Lower lobe of right lung (tissue), 2 donors: ENCODE results near the gene ART3. TPM values are rescaled to one million over a fixed set of nuclear protein-coding genes. Genes with fewer than 3 reads are reported as not detected.

Source experiments
- ATAC-seq, 2 donors: fragments of 200-7000 bp; cut with Tn5 transposase; one replicate each; pipeline ENCODE4 v1.9.1; 2020 to 2022; ENCODE audit warnings: mild to moderate bottlenecking in 2 of 2, moderate library complexity in 2 of 2
- DNase-seq: peaks from one replicate; pipeline ENCODE4 v3.0.0-alpha.2; 2020
- H3K27ac ChIP-seq: fragments of 200-600 bp; one replicate; pipeline ENCODE4 v1.8.0; 2022
- H3K27me3 ChIP-seq: fragments of 200-600 bp; one replicate; pipeline ENCODE4 v1.8.0; 2022; ENCODE audit warnings: low read depth
- H3K36me3 ChIP-seq: fragments of 200-600 bp; one replicate; pipeline ENCODE4 v1.8.0; 2022; ENCODE audit warnings: mild to moderate bottlenecking
- H3K4me1 ChIP-seq: fragments of 200-600 bp; one replicate; pipeline ENCODE4 v1.8.0; 2022
- H3K4me3 ChIP-seq: fragments of 200-600 bp; one replicate; pipeline ENCODE4 v1.8.0; 2022; ENCODE audit warnings: mild to moderate bottlenecking
- H3K9me3 ChIP-seq: fragments of 200-600 bp; one replicate; pipeline ENCODE4 v1.8.0; 2022
- intact Hi-C: fragments of 100-400 bp; cut with DNase I; formaldehyde crosslinking; loops from one replicate; pipeline ENCODE4 v1.11.0; 2022
- total RNA-seq: library from RNA; stranded (reverse); fragmentation: NEBNext Ultra II Directional; extraction: Animal tissue kit (Norgen Biotek cat#: 25700); gene quantifications from one replicate; pipeline ENCODE4 v1.2.1, GENCODE V29; 2021
- TF ChIP-seq, protein P1 (sequence below): fragments of 200-600 bp; IDR thresholded peaks from one replicate; pipeline ENCODE4 v1.8.0; 2022; ENCODE audit warnings: antibody characterized with exemption, mild to moderate bottlenecking
- donor health status: DM: no; HTN: yes; CAD: no; lungs with severe emphysema.

The ART3 gene
- total RNA-seq, 1 donor from 2014 or later: not detected

DNA sequence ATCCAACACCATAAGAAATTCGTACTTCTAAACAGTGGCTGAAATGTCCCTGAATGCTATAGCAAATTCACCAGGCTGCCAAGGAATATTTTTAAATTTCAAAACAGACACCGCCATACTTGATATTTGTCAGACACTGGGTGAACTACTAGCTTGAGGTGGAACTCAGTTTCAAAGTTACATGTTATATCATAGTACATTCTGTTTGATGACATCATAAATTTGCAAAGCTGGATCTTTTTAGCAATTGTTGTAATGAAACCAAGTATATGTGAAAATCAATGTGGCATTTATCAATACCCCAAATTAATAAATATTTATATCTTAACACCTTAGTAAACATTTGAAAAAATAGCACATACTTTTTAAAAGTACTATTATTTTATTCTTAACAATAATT, 14.2 kb downstream of the ART3 start:
- intact Hi-C loops: no loop called here
- TF ChIP-seq, protein P1, sequence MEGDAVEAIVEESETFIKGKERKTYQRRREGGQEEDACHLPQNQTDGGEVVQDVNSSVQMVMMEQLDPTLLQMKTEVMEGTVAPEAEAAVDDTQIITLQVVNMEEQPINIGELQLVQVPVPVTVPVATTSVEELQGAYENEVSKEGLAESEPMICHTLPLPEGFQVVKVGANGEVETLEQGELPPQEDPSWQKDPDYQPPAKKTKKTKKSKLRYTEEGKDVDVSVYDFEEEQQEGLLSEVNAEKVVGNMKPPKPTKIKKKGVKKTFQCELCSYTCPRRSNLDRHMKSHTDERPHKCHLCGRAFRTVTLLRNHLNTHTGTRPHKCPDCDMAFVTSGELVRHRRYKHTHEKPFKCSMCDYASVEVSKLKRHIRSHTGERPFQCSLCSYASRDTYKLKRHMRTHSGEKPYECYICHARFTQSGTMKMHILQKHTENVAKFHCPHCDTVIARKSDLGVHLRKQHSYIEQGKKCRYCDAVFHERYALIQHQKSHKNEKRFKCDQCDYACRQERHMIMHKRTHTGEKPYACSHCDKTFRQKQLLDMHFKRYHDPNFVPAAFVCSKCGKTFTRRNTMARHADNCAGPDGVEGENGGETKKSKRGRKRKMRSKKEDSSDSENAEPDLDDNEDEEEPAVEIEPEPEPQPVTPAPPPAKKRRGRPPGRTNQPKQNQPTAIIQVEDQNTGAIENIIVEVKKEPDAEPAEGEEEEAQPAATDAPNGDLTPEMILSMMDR: no peak
- no peak for ATAC-seq

DNA sequence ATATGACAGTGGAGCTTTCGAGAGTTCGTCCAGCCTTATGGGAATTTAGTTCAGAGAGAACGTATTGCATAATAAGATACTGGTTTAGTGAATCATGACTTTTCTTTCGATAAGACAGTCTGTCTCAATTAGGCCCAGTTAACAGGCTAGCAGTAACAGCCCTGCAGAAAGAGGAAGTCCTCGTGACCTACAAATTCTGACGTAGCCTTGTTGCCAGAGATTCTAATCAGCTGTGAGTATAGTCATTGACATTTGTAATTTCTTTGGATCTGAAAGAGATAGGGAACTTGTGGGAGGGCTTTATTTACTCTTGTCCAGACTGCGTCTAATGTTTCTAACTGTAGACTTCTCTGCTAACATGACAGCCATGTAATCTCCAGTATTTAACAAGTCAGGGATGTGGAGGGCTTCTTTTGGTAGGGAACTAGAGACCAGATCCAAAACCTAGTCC, 15.8 kb downstream of the ART3 start:
- Histone ChIP-seq H3K4me3 (no peak overlapping the region), H3K27me3 (no peaks in the 10 kb centered on the region), H3K4me1 (no peaks in the 10 kb centered on the region), H3K27ac (peak overlapping the region; percentile 51), H3K9me3 (no peaks in the 10 kb centered on the region), H3K36me3 (no peaks in the 10 kb centered on the region)
- peak; percentile 88 to 94 for ATAC-seq
- intact Hi-C loops: no loop called here
- DNase-seq: no peak
- TF ChIP-seq, protein P1: no peak

More for the DNA sequence above, 14.2 kb downstream of the ART3 start:
- Histone ChIP-seq H3K27me3 (no peaks in the 10 kb centered on the region), H3K36me3 (no peaks in the 10 kb centered on the region), H3K9me3 (no peaks in the 10 kb centered on the region), H3K27ac (no peak overlapping the region), H3K4me1 (no peaks in the 10 kb centered on the region), H3K4me3 (no peak overlapping the region)
- DNase-seq: no peak

DNA sequence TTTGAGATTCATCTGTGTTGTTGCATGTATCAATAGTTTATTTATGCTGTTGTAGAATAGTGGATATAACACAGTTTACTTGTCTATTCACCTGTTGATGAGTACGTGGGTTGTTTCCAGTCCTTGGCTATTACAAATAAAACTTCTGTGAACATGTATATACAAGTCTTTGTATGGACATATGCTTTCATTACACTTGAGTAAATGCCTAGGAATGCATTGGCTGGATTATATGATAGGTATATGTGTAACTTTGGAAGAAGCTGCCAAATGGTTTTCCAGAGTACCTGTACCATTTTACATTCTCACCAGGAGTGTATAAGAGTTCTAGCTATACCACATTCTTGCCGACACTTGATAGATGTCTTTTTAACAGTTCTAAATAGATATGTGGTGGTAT, 16.5 kb downstream of the ART3 start:
- Histone ChIP-seq H3K4me1 (no peaks in the 10 kb centered on the region), H3K4me3 (no peak overlapping the region), H3K27me3 (no peaks in the 10 kb centered on the region), H3K27ac (no peak overlapping the region), H3K36me3 (no peaks in the 10 kb centered on the region), H3K9me3 (no peaks in the 10 kb centered on the region)
- no peak for DNase-seq
- intact Hi-C loops: no loop called here
- no peak for ATAC-seq
- TF ChIP-seq, protein P1: no peak

DNA sequence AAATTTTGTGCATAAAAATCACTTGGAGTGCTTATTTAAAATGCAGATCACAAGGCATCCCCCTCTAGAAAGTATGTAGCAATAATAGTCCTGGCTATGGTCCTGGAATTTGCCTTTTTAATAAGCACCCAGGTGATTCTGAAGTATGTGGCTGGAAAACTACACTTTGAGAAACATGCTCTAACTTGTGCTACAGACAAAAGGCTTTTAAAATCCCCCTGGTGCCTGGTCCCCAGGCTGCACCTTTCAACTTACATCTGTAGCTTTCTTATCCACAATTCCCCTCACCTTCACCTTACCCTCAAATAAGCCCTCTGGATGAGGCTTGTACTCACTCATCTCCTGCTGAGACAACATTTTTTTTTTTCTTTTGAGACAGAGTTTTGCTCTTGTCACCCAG, 21.1 kb downstream of the ART3 start:
- Histone ChIP-seq H3K4me3 (no peak overlapping the region), H3K27ac (no peak overlapping the region), H3K27me3 (no peaks in the 10 kb centered on the region), H3K4me1 (no peaks in the 10 kb centered on the region), H3K9me3 (no peaks in the 10 kb centered on the region), H3K36me3 (no peaks in the 10 kb centered on the region)
- intact Hi-C loops: no loop called here
- ATAC-seq (no peak), DNase-seq (no peak)
- TF ChIP-seq, protein P1: no peak

DNA sequence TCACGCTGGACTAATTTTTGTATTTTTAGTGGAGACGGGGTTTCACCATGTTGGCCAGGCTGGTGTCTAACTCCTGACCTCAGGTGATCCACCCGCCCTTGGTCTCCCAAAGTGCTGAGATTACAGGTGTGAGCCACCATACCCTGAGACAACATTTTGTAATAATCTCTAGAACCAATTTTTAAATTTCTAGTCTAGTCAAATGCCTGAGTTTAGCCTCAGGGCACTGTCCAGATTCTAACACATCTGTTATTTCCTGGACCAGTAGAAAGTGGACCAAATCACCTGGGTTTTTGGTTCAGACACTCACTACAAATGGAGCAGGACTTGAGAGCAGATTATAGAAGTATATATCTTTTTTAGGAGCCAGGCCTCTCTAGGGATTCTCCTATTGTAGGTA, 21.6 kb downstream of the ART3 start:
- H3K4me3 ChIP-seq: no peak overlapping the region
- H3K4me1 ChIP-seq: no peaks in the 10 kb centered on the region
- no peaks in the 10 kb centered on the region for H3K27me3 ChIP-seq
- no peaks in the 10 kb centered on the region for H3K9me3 ChIP-seq
- no peaks in the 10 kb centered on the region for H3K36me3 ChIP-seq
- DNase-seq: no peak
- H3K27ac ChIP-seq: no peak overlapping the region
- TF ChIP-seq, protein P1: no peak
- ATAC-seq: no peak
- intact Hi-C loops: no loop called here

DNA sequence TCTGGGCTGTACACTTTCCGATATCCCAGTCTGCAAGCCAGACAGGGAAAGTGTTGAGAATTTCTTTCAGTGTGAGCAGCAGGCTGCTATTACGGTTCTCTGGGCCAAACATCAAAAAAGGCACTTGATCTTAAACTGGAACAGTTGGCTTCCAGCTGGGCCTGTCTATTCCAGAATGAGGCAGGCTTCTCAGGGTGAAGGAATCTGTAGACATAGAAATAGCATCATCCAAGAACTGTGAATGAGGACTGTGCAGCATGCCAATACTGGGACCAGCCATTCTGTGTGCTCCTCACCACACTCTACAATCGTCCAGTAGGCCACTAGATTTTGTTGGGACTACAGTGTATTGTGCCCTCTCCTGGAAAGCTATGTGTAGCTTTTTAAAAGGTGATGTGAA, 31.1 kb downstream of the ART3 start:
- Histone ChIP-seq H3K27me3 (no peaks in the 10 kb centered on the region), H3K4me1 (no peaks in the 10 kb centered on the region), H3K27ac (no peak overlapping the region), H3K36me3 (no peaks in the 10 kb centered on the region), H3K9me3 (no peaks in the 10 kb centered on the region), H3K4me3 (no peak overlapping the region)
- TF ChIP-seq, protein P1: no peak
- intact Hi-C loops: no loop called here
- ATAC-seq (no peak), DNase-seq (no peak)
